Neural progenitor cell (in vitro differentiated cells): ENCODE data around the gene RMRP. TPM values are rescaled to one million over a fixed set of nuclear protein-coding genes. Genes with fewer than 3 reads are reported as not detected.

Source experiments
- DNase-seq: peaks from one replicate; pipeline ENCODE4 v3.0.0-alpha.2; 2016; ENCODE audit warnings: low spot score
- H2AFZ ChIP-seq: fragments of 200-600 bp; sonication (generic); replicated peaks from 2 replicates; pipeline ENCODE4 v1.6.1; 2016; ENCODE audit warnings: antibody characterized with exemption
- H3F3A ChIP-seq: fragments of 200-600 bp; sonication (generic); 2 replicates; pipeline ENCODE4 v1.6.1; 2016; ENCODE audit warnings: antibody characterized with exemption, low read depth
- H3K27ac ChIP-seq: fragments of 200-600 bp; sonication (generic); 2 replicates; pipeline ENCODE4 v1.5.1; 2016; ENCODE audit warnings: mild to moderate bottlenecking
- H3K27me3 ChIP-seq: fragments of 200-600 bp; sonication (generic); 2 replicates; pipeline ENCODE4 v1.6.1; 2016; ENCODE audit warnings: mild to moderate bottlenecking, moderate library complexity
- H3K36me3 ChIP-seq: fragments of 200-600 bp; sonication (generic); 2 replicates; pipeline ENCODE4 v1.5.1; 2016
- H3K4me1 ChIP-seq: fragments of 200-600 bp; sonication (generic); 2 replicates; pipeline ENCODE4 v1.6.1; 2016; ENCODE audit warnings: mixed run types
- H3K4me2 ChIP-seq: fragments of 200-600 bp; sonication (generic); 2 replicates; pipeline ENCODE4 v1.6.1; 2016
- H3K4me3 ChIP-seq: fragments of 200-600 bp; sonication (generic); 2 replicates; pipeline ENCODE4 v1.5.1; 2016
- H3K79me2 ChIP-seq: fragments of 200-600 bp; sonication (generic); 2 replicates; pipeline ENCODE4 v1.6.1; 2016; ENCODE audit warnings: low read depth
- H3K9ac ChIP-seq: fragments of 200-600 bp; sonication (generic); 2 replicates; pipeline ENCODE4 v1.6.1; 2016
- H3K9me3 ChIP-seq: fragments of 200-600 bp; sonication (generic); 2 replicates; pipeline ENCODE4 v1.5.1; 2016; ENCODE audit warnings: low read depth
- H4K20me1 ChIP-seq: fragments of 200-600 bp; sonication (generic); 2 replicates; pipeline ENCODE4 v1.6.1; 2016; ENCODE audit warnings: low read depth
- H3K27ac Mint-ChIP-seq: 3 replicates; pipeline ENCODE4 v1.8.0; 2021; ENCODE audit warnings: mixed read lengths
- H3K27me3 Mint-ChIP-seq: 2 replicates; pipeline ENCODE4 v1.8.0; 2022; ENCODE audit warnings: low read depth, mild to moderate bottlenecking, inconsistent platforms, moderate library complexity, mixed read lengths; ENCODE audit not compliant: insufficient read depth
- H3K36me3 Mint-ChIP-seq: 3 replicates; pipeline ENCODE4 v1.8.0; 2021; ENCODE audit warnings: mixed read lengths
- H3K4me1 Mint-ChIP-seq: 3 replicates; pipeline ENCODE4 v1.8.0; 2021; ENCODE audit warnings: mixed read lengths
- H3K4me3 Mint-ChIP-seq: 3 replicates; pipeline ENCODE4 v1.8.0; 2021; ENCODE audit warnings: mild to moderate bottlenecking, moderate library complexity, mixed read lengths
- H3K9me3 Mint-ChIP-seq: 3 replicates; pipeline ENCODE4 v1.8.0; 2020; ENCODE audit warnings: mixed read lengths
- EZH2 ChIP-seq: fragments of 200-600 bp; sonication (generic); IDR thresholded peaks from 2 replicates; pipeline ENCODE4 v1.6.1; 2017; ENCODE audit warnings: antibody characterized with exemption, mild to moderate bottlenecking, moderate library complexity
- EZH2phosphoT487 ChIP-seq: fragments of 200-600 bp; sonication (generic); IDR thresholded peaks from 2 replicates; pipeline ENCODE4 v1.6.1; 2017; ENCODE audit warnings: antibody characterized with exemption
- total RNA-seq: library from RNA; depleted of rRNA; stranded (reverse); fragments of >200 nt; gene quantifications from 2 replicates; pipeline ENCODE4 v1.2.3, GENCODE V29; 2015; ENCODE audit warnings: low replicate concordance
- TF ChIP-seq, protein P1 (sequence below): fragments of 200-600 bp; sonication (generic); IDR thresholded peaks from 2 replicates; pipeline ENCODE4 v1.5.1; 2017; ENCODE audit warnings: antibody characterized with exemption, mild to moderate bottlenecking

RMRP gene
- total RNA-seq, 1 donor from 2014 or later, result 2,709 TPM

DNA sequence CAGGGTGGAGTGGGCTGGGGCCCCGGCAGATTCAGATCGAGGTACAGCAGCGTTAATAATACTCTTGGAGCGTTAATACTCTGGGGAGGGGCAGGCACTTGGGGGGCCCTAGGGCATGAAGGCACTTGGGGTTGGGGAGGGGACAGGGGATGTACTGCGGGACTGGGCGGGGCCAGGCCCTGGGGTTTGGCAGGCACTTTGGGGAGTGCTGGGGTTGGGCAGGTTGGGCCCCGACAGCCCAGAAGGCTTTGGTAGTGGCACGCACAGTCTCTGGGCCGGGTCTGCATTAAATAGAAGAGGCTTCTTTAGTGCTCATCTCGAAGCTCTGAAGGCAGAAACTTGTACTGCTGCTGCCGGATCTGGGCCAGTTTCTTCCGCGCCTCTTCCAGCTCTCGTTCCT lies 39.7 kb upstream of the RMRP start:
- peaks cover 11% of the 10 kb centered on the region for H3K36me3 Mint-ChIP-seq

DNA sequence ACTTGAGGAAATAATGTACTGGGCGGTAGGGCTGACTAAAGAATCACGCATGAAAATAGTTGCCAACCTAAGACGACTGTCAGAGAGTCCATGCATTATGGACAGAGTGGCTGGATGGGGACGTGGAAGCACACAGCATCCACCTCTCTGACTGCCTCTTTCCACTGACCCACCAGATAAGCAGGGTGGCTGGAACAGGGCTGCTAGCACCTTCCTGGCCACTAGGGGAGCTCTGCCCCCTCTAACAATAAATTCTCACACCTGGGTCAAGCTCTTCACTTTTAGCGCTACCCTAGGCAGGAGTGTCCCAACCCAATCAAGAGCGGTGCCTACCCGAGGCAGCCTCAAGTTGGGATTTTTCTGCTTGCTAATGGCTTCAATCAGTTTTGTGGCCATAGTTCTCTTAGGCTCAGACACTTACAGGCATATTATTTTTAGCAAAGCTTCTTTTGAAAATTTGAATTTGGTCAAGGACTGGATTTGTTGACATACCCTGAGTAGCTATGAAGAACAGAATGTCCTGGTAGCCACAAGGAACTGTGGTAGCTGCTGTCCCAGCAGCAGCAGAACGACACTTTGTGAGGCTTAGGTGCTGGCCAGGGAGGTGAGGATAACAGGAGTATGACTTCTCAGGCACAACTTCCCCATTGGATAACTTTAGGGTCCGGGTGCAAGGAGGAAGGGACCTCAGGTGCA lies 38.8 kb upstream of the RMRP start:
- H3K9me3 Mint-ChIP-seq, result no peaks in the 10 kb centered on the region
- no peaks in the 10 kb centered on the region for H3K36me3 ChIP-seq
- no peak overlapping the region for H3K9ac ChIP-seq

More for the DNA sequence above, 39.7 kb upstream of the RMRP start:
- H3K27me3 Mint-ChIP-seq, result peaks cover 3% of the 10 kb centered on the region
- Histone ChIP-seq H3K4me2 (no peak overlapping the region), H3K79me2 (no peaks in the 10 kb centered on the region), H3K27me3 (no peaks in the 10 kb centered on the region), H3F3A (peaks cover 2% of the 10 kb centered on the region), H3K9me3 (no peaks in the 10 kb centered on the region), H3K36me3 (no peaks in the 10 kb centered on the region), H4K20me1 (peaks cover 4% of the 10 kb centered on the region), H3K27ac (no peak overlapping the region), H2AFZ (no peak overlapping the region), H3K9ac (no peak overlapping the region), H3K4me3 (no peak overlapping the region), H3K4me1 (no peaks in the 10 kb centered on the region)
- no peak overlapping the region for H3K27ac Mint-ChIP-seq
- no peak overlapping the region for H3K4me3 Mint-ChIP-seq
- TF ChIP-seq, protein P1, sequence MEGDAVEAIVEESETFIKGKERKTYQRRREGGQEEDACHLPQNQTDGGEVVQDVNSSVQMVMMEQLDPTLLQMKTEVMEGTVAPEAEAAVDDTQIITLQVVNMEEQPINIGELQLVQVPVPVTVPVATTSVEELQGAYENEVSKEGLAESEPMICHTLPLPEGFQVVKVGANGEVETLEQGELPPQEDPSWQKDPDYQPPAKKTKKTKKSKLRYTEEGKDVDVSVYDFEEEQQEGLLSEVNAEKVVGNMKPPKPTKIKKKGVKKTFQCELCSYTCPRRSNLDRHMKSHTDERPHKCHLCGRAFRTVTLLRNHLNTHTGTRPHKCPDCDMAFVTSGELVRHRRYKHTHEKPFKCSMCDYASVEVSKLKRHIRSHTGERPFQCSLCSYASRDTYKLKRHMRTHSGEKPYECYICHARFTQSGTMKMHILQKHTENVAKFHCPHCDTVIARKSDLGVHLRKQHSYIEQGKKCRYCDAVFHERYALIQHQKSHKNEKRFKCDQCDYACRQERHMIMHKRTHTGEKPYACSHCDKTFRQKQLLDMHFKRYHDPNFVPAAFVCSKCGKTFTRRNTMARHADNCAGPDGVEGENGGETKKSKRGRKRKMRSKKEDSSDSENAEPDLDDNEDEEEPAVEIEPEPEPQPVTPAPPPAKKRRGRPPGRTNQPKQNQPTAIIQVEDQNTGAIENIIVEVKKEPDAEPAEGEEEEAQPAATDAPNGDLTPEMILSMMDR, result no peak
- TF ChIP-seq EZH2phosphoT487, result no peak
- TF ChIP-seq EZH2, result no peak
- H3K9me3 Mint-ChIP-seq, result no peaks in the 10 kb centered on the region
- DNase-seq, result no peak
- H3K4me1 Mint-ChIP-seq, result no peaks in the 10 kb centered on the region

DNA sequence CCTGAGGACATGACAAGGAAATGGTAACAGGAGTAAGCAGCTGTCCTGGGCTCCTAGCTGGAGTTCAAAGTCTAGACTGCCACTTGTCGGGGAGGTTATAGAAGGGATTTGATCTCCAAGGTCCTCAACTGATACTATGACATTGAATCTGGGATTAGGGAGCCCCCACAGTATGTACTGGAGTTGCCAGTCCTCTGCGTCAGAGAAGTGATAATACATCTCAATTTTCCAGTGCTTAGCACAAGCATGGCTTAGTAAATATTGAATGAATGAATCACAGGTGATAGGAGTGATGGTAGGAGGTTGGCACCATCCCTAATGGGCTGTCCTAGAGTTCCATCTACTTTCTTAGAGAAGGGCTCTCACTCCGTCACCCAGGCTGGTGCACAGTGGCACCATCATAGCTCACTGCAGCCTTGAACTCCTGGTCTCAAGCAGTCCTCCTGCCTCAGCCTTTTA lies 38.2 kb upstream of the RMRP start:
- peaks cover 16% of the 10 kb centered on the region for H3F3A ChIP-seq
- H3K27me3 ChIP-seq, result no peaks in the 10 kb centered on the region
- no peak for TF ChIP-seq EZH2phosphoT487
- TF ChIP-seq, protein P1, result no peak
- no peak for TF ChIP-seq EZH2
- H3K9ac ChIP-seq, result no peak overlapping the region
- H3K4me3 Mint-ChIP-seq, result no peak overlapping the region
- no peak overlapping the region for H3K4me3 ChIP-seq
- peaks cover 6% of the 10 kb centered on the region for H3K27me3 Mint-ChIP-seq
- no peak overlapping the region for H3K27ac Mint-ChIP-seq
- peaks cover 4% of the 10 kb centered on the region for H3K4me1 ChIP-seq
- H3K4me2 ChIP-seq, result no peak overlapping the region
- no peaks in the 10 kb centered on the region for H3K36me3 ChIP-seq
- H3K79me2 ChIP-seq, result no peaks in the 10 kb centered on the region
- H3K36me3 Mint-ChIP-seq, result peaks cover 11% of the 10 kb centered on the region
- H3K9me3 Mint-ChIP-seq, result no peaks in the 10 kb centered on the region
- no peak for DNase-seq
- peaks cover 4% of the 10 kb centered on the region for H4K20me1 ChIP-seq
- H3K4me1 Mint-ChIP-seq, result peaks cover 10% of the 10 kb centered on the region
- H2AFZ ChIP-seq, result no peak overlapping the region
- H3K27ac ChIP-seq, result no peak overlapping the region
- no peaks in the 10 kb centered on the region for H3K9me3 ChIP-seq

More for the DNA sequence above, 38.8 kb upstream of the RMRP start:
- H3K27me3 ChIP-seq, result no peaks in the 10 kb centered on the region
- no peak overlapping the region for H2AFZ ChIP-seq
- H3K79me2 ChIP-seq, result no peaks in the 10 kb centered on the region
- H3K36me3 Mint-ChIP-seq, result peaks cover 11% of the 10 kb centered on the region
- TF ChIP-seq, protein P1, result peak; percentile 86
- no peak for TF ChIP-seq EZH2phosphoT487
- no peak overlapping the region for H3K27ac Mint-ChIP-seq
- peaks cover 10% of the 10 kb centered on the region for H3F3A ChIP-seq
- peaks cover 4% of the 10 kb centered on the region for H4K20me1 ChIP-seq
- DNase-seq, result peak; percentile 70
- H3K4me3 Mint-ChIP-seq, result no peak overlapping the region
- H3K4me3 ChIP-seq, result no peak overlapping the region
- no peaks in the 10 kb centered on the region for H3K9me3 ChIP-seq
- no peak overlapping the region for H3K4me2 ChIP-seq
- no peak overlapping the region for H3K27ac ChIP-seq
- peaks cover 3% of the 10 kb centered on the region for H3K27me3 Mint-ChIP-seq
- H3K4me1 ChIP-seq, result no peaks in the 10 kb centered on the region
- peaks cover 4% of the 10 kb centered on the region for H3K4me1 Mint-ChIP-seq
